ENCODE results near the gene CDHR5. TPM values are rescaled to one million over a fixed set of nuclear protein-coding genes. Genes with fewer than 3 reads are reported as not detected.
A peak's percentile ranks its signal among the peaks of the same experiment; 100 is the strongest.
"Not testable (repeated sequence)": the region's sequence is repeated elsewhere in the genome, so short reads cannot be mapped to it uniquely, and the experiment has no call there.

Gene CDHR5
- total RNA-seq, 1 donor from 2014 or later = not detected

GRCh38 chr11:657691-658126 lies 33.0 kb upstream of the CDHR5 start:
- H3K27ac ChIP-seq = no peak overlapping the region
- intact Hi-C loops (cut with DNase I) = no loop called here
- H3K9me3 ChIP-seq = no peaks in the 10 kb centered on the region
- H3K4me3 ChIP-seq = no peak overlapping the region
- peaks cover 31% of the 10 kb centered on the region for H3K36me3 ChIP-seq
- DNase-seq = no peak
- ATAC-seq = no peak
- H3K4me1 ChIP-seq = no peaks in the 10 kb centered on the region
- no peak for TF ChIP-seq CTCF (IDR thresholded peaks at IDR 0.05)
- no peaks in the 10 kb centered on the region for H3K27me3 ChIP-seq (ENCODE audit: low read depth)

GRCh38 chr11:656866-657265 lies 32.1 kb upstream of the CDHR5 start:
- H3K4me3 ChIP-seq = no peak overlapping the region

DNA sequence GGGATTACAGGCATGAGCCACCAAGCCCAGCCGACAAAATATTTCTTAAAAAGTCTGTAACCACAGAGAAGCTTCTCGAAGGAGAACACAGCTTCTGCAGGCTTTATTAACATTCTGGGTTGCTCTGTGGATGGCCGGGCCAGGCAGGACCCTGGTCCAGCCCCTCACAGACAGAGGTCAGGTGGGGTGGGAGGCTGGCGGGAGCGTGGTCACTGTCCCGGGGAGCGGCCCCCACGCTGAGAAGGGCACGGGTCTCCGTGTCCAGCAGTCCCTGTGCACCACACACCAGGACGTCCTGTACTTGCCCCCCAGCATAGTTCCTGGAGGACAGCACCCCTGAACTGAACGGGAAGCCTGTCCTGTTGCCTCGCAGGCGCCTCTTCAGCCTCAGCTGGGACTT lies 31.7 kb upstream of the CDHR5 start:
- H3K4me1 ChIP-seq = no peaks in the 10 kb centered on the region
- no peaks in the 10 kb centered on the region for H3K27me3 ChIP-seq (ENCODE audit: low read depth)
- no peak for TF ChIP-seq CTCF (IDR thresholded peaks at IDR 0.05)
- intact Hi-C loops (cut with DNase I) = no loop called here
- ATAC-seq = no peak
- no peak for DNase-seq
- H3K9me3 ChIP-seq = no peaks in the 10 kb centered on the region
- H3K36me3 ChIP-seq = peaks cover 34% of the 10 kb centered on the region
- no peak overlapping the region for H3K27ac ChIP-seq
- H3K4me3 ChIP-seq = no peak overlapping the region

More at GRCh38 chr11:656866-657265, 32.1 kb upstream of the CDHR5 start:
- ATAC-seq = no peak
- intact Hi-C loops (cut with DNase I) = no loop called here
- Histone ChIP-seq H3K27ac (no peak overlapping the region), H3K27me3 (ENCODE audit: low read depth) (no peaks in the 10 kb centered on the region), H3K36me3 (peaks cover 31% of the 10 kb centered on the region), H3K9me3 (no peaks in the 10 kb centered on the region), H3K4me1 (no peaks in the 10 kb centered on the region)
- DNase-seq = no peak
- no peak for TF ChIP-seq CTCF (IDR thresholded peaks at IDR 0.05)

DNA sequence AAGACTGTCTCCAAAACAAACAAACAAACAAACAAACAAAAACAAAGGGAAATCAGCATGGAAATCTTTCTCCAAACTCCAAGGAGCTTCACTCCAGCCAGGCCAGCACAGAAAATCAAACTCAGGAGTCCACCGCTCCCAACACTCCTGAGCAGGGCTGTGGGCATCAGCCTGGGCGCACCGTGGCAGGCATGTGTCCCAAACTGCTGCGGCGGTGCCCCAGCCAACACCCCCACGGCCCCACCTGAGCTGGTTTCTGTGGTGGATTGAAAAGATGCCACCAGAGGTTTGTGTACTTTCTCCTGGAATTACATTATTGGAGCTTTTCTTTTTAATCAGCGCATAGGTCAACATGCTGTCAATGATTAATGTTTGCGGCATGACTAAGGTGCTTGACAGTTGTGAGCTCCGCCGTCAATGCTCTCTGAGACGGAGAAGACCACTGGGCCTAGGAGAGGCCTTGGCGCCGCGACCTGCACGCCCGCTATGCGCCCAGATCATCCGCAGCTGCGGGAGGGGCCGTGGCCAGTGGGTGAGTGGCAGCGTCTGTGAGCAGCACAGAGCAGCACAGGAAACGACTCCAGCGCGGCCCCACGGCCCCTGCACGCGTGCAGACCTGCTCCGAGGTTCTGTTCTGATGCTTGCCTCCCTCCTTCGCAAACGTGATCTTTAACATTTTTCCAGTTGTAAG lies 30.4 kb upstream of the CDHR5 start:
- no peak overlapping the region for H3K27ac ChIP-seq
- no peak overlapping the region for H3K4me3 ChIP-seq
- DNase-seq (no peak), ATAC-seq (peak; percentile 59 to 76)
- intact Hi-C loops (cut with DNase I) = no loop called here
- TF ChIP-seq CTCF (IDR thresholded peaks at IDR 0.05) = no peak
- no peaks in the 10 kb centered on the region for H3K27me3 ChIP-seq (ENCODE audit: low read depth)
- H3K9me3 ChIP-seq = no peaks in the 10 kb centered on the region
- no peaks in the 10 kb centered on the region for H3K4me1 ChIP-seq
- peaks cover 38% of the 10 kb centered on the region for H3K36me3 ChIP-seq

DNA sequence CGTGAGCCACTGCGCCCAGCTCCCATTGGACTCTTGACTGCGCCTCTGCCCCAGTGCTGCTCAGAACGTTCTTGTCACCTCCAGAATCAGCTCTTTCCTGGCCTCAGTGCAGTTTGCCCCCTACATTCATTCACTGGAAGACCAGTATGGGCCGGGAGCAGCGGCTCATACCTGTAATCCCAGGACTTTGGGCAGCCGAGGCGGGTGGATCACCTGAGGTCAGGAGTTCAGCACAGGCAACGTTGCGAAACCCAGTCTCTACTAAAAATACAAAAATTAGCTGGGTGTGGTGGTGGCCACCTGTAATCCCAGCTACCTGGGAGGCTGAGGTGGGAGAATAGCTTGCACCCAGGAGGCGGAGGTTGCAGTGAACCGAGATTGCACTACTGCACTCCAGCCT lies 29.7 kb upstream of the CDHR5 start:
- H3K4me1 ChIP-seq; H3K27ac ChIP-seq; H3K27me3 ChIP-seq (ENCODE audit: low read depth); H3K9me3 ChIP-seq; DNase-seq; ATAC-seq; H3K4me3 ChIP-seq; intact Hi-C loops (cut with DNase I): not testable (repeated sequence)
- H3K36me3 ChIP-seq = peaks cover 30% of the 10 kb centered on the region

- Histone ChIP-seq H3K4me1 (no peaks in the 10 kb centered on the region), H3K9me3 (no peaks in the 10 kb centered on the region), H3K27me3 (ENCODE audit: low read depth) (no peaks in the 10 kb centered on the region), H3K36me3 (peaks cover 24% of the 10 kb centered on the region), H3K27ac (no peak overlapping the region), H3K4me3 (no peak overlapping the region)
- no peak for TF ChIP-seq CTCF (IDR thresholded peaks at IDR 0.05)
- no peak for ATAC-seq
- intact Hi-C loops (cut with DNase I) = no loop called here
- no peak for DNase-seq
These were observed 29.1 kb upstream of the CDHR5 start for GRCh38 chr11:653837-654236.

DNA sequence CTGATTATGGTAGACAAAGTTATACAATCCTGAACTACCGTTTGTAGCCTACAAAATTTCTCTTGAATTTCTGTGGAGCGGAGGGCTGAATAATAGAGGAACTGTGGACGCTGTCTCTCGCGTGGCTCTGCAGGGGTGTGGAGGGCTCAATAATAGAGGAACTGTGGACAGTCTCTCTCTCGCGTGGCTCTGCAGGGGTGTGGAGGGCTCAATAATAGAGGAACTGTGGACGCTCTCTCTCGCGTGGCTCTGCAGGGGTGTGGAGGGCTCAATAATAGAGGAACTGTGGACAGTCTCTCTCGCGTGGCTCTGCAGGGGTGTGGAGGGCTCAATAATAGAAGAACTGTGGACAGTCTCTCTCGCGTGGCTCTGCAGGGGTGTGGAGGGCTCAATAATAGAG lies 28.4 kb upstream of the CDHR5 start:
- H3K36me3 ChIP-seq = peaks cover 17% of the 10 kb centered on the region
- H3K4me1 ChIP-seq; H3K4me3 ChIP-seq; H3K27me3 ChIP-seq (ENCODE audit: low read depth); intact Hi-C loops (cut with DNase I); H3K9me3 ChIP-seq; H3K27ac ChIP-seq; ATAC-seq: not testable (repeated sequence)
- peak; percentile 66 for DNase-seq
